NCI-H1417 (cell line): Measurements from ENCODE around the gene SCARB1.
A peak's percentile ranks its signal among the peaks of the same experiment; 100 is the strongest.

ENCODE experiments used
- DNase-seq, 3 experiments: peaks; one replicate each; lab custom pipeline; 2025; lab: John Stamatoyannopoulos, UW

Gene SCARB1

GRCh38 chr12:124821252-124822200, 42.1 kb downstream of the SCARB1 start:
- no peak for DNase-seq

GRCh38 chr12:124820199-124820598, 43.5 kb downstream of the SCARB1 start:
- DNase-seq, result no peak

- DNase-seq, result no peak
Observed at GRCh38 chr12:124819525-124819924, 44.1 kb downstream of the SCARB1 start.

GRCh38 chr12:124819080-124819479, 44.6 kb downstream of the SCARB1 start:
- no peak for DNase-seq

GRCh38 chr12:124817076-124818000, 46.3 kb downstream of the SCARB1 start:
- DNase-seq, result no peak

DNA sequence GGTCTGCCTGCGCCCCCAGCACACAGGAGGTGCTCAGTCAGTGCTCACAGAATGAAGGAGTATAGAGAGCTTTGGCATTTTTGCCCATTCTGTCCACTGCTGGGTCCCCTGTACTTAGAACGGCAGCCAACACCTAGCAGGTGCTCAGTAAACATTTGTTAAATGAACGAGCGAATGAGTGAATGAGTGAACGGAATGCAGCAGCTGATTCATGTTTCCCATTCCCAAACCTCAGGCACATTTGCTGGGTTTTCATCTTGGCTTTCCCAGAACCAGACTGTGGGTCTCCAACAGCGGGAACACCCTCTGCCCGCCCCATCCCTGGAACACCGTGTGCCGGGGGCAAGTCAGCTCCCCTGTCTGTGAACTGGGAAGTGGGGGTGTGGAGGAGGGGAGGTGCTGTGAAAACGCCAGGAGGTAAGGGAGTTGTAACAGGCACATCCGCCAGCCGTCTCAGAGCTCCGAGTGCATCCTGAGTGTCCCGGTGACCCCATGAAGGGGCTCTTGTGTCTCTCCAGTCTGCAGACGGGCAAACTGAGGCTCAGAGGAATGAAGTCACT, 47.3 kb downstream of the SCARB1 start:
- no peak for DNase-seq

DNA sequence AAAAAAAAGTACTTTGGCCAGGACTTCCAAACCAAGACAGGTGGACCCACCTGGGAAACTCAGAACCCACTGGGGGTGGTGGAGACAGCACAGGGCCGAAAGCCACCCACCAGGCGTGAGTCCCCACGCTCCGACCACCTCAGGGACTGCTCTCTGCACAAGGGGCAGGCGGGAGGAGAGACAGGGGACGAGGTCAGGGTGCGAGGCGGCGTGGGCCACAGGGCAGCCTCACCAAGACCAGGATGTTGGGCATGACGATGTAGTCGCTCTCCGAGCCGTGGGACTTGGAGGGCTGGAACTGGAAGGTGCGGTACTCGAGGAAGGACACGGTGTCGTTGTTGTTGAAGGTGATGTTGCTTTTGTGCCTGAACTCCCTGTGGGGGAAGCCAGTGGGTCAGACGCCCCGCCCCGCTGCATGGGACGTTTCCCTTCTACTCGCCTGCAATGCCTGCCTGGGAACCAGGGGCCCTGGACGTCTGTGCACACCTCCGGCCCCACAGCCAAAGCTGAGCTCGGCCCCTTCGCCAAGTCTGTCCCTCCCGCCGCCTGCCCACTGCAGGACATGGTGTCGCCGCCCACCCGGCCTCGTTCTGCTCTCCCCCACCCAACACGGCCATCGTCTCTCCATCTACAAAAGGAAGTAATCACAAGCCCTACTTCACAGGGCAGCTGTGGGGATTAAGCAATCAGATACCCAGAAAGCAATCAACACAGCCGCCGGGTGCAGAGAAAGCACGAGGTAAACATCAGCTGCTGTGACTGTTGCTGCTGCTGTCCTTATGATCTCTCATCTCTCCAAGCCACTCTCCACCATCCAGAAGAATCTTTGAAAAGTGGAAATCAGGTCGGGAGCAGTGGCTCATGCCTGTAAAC, 48.7 kb downstream of the SCARB1 start:
- peak in 2 of 3 experiments; percentile 70 to 88 for DNase-seq

DNA sequence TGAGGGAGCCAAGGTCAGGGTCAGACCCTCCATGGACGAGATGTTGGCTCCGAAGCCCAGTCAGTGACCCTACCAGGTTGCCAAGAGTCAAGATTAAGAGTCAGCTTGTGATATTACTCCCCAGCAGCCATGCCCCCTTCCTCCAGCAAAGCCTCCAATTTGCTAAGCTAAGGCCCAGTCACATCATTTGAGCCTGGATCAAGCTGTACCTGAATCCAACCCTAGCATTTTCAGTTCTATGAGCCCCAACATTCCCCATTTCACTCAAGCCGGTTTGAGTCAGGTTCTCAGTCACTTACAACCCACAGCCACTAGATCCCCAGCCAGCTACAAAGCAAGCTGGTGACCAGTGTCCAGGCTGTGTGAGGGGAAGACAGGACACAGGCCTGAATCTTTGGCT, 49.9 kb downstream of the SCARB1 start:
- no peak for DNase-seq

DNA sequence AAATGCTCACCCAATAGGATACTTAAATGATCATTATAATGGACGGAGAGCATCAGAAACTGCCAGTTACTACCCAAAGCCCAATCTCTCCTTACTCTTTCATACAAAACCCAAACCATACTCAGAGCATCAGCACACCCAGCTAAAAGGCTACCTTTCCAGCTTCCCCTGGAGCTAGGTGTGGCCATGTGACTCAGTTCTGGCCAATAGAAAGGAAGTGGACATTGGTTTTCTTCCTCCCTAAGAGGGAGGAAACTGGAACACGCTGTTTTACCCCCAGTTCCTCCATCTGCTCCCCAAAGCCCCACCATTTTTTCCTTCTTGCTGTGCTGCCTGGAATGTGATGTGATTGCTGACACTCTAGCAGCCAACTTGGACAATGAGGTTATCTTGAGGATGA, 50.7 kb downstream of the SCARB1 start:
- no peak for DNase-seq

DNA sequence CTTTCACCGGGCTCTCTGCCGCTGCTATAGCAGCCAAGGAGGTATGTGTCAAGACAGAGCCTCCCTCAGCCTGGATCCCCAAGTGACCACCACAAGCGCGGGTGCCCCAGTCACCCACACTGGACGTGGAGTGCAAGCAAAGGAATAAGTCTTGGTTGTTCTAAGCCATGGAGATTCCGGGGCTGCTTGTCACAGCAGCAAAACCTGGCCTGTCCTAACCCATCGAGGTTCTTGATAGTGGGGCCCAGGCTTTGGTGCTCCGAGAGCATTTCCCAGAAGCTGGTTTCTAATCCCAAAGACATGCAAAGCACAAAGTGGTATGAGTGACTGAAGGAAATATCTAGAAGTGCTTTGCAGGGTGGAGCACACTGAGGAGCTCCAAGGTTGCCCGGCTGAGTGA, 51.3 kb downstream of the SCARB1 start:
- DNase-seq, result no peak

DNA sequence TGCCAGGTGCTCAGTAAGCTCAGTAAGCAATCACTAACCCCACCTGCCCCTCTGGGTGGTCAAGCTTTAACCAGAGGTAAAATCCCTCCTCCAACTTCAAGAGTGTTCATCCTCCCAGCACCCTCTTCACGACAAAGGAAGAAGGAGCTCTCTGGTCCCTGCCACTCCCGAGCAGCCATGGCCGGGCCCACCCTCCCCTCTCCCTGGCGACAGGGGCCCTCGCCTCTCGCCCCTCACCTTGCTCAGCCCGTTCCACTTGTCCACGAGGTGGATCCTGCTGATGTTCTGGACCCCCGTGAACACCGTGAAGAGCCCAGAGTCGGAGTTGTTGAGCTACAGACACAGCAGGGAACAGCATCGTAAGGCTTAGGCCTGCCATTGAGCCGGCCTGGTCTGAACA, 52.0 kb downstream of the SCARB1 start:
- DNase-seq, result no peak

DNA sequence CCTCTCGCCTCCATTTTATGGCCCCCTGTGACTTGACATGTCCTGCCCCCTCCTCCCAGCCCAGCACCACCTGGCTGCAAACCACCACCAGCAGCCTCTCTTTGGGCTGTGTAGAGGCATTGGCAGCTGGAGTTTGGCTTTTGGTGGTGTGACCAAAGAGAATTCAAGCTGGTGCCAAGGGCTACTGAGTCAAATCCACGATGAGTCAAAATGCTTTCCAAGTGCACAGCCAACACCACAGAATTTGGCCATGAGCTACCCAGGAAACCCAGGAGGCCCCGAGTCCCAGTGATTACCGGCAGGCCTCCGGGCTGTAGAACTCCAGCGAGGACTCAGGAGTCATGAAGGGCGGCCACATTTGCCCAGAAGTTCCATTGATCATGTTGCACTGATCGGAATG, 53.8 kb downstream of the SCARB1 start:
- DNase-seq, result no peak

DNA sequence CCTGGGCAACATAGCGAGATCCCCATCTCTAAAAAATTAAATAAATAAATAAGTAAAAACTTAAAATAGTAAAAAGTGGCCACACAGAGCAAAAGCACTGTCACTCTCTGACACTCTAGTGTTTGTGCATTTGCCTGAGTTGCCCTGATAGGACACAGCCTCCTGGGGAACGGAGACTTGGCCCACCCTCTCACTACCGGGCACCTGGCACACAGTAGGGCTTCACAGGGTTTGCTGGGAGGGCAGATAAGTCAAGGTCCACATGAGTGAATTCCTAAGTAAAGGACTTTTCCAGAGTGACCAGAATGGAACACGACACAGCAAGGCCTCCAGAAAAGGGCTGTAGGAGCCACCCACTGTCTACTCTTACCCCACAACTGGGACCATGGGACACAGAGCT, 54.3 kb downstream of the SCARB1 start:
- DNase-seq, result no peak

GRCh38 chr12:124808272-124808671, 55.4 kb downstream of the SCARB1 start:
- DNase-seq, result no peak

DNA sequence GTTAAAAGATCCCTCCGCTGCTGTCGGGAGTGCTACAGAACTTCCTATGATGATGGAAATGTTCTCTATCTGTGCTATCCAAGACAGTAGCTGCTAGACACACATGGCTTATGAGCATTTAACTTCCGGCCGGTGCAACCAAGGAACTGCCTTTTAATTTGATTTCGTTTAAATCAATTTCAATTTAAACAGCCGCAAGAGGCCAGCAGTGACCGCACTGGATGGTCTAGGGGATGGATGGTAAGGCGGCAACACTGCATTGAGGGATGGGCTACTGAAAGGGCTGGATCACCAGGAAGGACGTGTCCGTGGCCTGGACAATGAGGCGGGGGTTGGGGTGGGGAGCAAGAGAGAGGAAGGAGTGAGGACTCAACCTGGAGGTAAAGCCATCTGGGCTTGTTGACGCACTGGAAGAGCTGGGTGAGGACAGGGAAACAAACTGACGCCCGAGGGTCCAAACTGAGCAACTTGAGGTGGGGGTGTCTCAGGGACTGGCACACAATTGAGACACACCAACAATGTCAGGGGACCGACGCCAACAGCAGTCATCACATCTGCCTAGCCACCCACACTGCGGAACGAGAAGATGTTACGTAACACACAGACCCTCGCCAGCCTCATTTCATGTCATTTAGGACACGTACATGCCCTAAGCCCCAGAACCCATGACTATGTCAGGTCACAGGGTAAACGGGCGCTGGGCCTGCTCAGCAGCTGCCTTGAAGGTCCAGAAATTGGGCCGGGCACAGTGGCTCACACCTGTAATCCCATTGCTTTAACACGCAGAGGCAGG, 57.6 kb downstream of the SCARB1 start:
- no peak for DNase-seq

DNA sequence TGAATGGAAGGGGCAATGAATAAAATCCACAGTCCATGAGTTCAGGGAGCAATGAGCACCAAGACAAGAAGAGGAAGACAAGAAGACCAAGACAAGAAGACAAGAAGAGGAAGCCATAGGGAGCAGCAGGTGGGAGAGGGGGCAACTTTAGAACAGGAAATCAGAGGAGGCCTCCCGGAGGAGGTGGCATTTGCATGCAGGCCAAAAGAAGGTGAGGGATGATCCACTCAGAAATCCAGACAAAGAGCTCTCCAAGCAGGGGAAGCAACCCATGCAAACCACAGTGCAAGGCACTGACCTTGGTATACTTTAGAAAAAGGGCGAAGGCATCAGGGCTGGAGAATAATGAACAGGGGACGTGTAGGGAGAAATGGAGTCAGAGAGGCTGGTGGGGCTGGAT, 58.6 kb downstream of the SCARB1 start:
- no peak for DNase-seq

- no peak for DNase-seq
Observed at GRCh38 chr12:124804011-124804621, 59.5 kb downstream of the SCARB1 start.

DNA sequence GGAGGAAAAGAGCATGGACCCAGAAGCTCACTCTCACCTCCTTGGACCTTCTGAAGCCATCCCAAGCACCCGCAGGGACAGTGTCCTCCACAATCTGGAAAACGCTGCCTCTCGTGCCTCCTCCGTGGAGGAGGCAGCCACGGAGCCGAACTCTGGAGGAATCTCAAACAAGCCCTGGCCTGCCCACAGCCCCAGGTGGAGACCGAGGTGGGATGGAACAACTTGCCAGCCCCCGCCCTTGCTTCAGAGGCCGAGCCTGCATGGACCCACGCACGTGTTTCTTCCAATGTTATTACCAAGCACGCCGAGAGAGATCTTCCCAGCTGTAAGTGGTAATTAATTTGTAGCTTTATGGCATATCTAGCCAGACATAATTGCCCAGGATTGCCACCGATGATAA, 61.3 kb downstream of the SCARB1 start:
- DNase-seq, result no peak

GRCh38 chr12:124800506-124800905, 63.2 kb downstream of the SCARB1 start:
- DNase-seq, result no peak

DNA sequence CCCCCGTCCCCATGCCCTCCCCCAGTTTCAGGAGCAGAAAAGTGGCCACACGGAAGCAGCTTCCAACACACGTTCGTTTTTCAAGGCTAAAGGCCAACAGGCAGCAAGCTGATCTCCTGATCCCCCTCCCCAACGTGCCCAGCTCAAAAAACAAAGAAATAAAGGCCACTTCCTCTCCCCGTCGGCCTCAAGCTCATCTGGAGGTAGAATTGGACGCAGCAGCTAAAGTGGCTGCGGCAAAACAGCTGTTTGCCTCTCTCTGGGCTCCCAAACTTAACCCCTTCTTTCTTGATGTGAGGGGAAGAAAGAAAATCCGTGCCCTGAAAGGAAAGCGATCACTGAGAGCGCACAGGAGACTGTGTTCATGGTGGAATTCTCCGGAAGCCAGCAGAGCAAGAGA, 66.3 kb downstream of the SCARB1 start:
- no peak for DNase-seq
